Epithelial cell of esophagus (primary cell): ENCODE results near the gene DCAF17.
"Not testable (repeated sequence)": the region's sequence is repeated elsewhere in the genome, so short reads cannot be mapped to it uniquely, and the experiment has no call there.

ENCODE experiments used
- DNase-seq: peaks from one replicate; pipeline ENCODE4 v3.0.0; 2010; ENCODE audit warnings: low read depth
- H3K4me3 ChIP-seq: 2 replicates; pipeline ENCODE4 v1.5.1; 2011; ENCODE audit warnings: mild to moderate bottlenecking, low read length, control low read depth
- CTCF ChIP-seq: IDR thresholded peaks from 2 replicates; pipeline ENCODE4 v1.5.1; 2011; ENCODE audit warnings: low read depth, mild to moderate bottlenecking, low read length, control low read depth, inconsistent platforms; ENCODE audit not compliant: insufficient read depth; ENCODE audit errors: missing control alignments

DCAF17 gene

GRCh38 chr2:171419333-171419732 is 14.7 kb upstream of the DCAF17 start:
- no peak for DNase-seq
- no peak overlapping the region for H3K4me3 ChIP-seq
- TF ChIP-seq CTCF, result no peak

GRCh38 chr2:171420728-171421563 is 13.1 kb upstream of the DCAF17 start:
- TF ChIP-seq CTCF, result no peak
- H3K4me3 ChIP-seq, result no peak overlapping the region
- no peak for DNase-seq

GRCh38 chr2:171422710-171423495 is 11.1 kb upstream of the DCAF17 start:
- H3K4me3 ChIP-seq, DNase-seq: not testable (repeated sequence)

GRCh38 chr2:171430516-171431410 is 3.3 kb upstream of the DCAF17 start:
- no peak for TF ChIP-seq CTCF
- no peak overlapping the region for H3K4me3 ChIP-seq
- DNase-seq, result peak; percentile 42

GRCh38 chr2:171431677-171432167 is 2.3 kb upstream of the DCAF17 start:
- TF ChIP-seq CTCF, result no peak
- no peak overlapping the region for H3K4me3 ChIP-seq
- DNase-seq, result no peak

GRCh38 chr2:171432206-171432968 is 1.6 kb upstream of the DCAF17 start:
- peak; percentile 21 for DNase-seq
- TF ChIP-seq CTCF, result no peak
- peak overlapping the region; percentile 87 for H3K4me3 ChIP-seq
